ENCODE measurements around the gene LRP11.
"Not testable (repeated sequence)": the region's sequence is repeated elsewhere in the genome, so short reads cannot be mapped to it uniquely, and the experiment has no call there.

LRP11 gene

DNA sequence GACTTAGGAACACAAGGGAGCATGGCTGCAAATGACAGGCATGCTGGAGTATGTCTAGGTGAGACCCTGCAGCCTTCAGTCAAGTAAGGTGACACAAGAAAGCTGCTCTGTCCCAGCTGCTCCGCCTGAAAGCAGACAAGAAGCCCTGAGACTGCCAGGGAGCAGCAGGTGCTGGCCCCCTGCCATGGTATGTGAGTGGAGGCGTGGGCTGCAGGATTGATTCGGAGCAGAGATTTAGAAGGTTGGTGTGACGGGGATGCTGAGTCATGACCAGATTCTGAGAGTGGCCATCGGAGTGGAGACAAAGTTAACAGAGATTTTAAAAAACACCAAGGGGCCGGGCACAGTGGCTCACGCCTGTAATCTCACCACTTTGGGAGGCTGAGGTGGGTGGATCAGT lies 17.8 kb downstream of the LRP11 start:
- no peak for DNase-seq

DNA sequence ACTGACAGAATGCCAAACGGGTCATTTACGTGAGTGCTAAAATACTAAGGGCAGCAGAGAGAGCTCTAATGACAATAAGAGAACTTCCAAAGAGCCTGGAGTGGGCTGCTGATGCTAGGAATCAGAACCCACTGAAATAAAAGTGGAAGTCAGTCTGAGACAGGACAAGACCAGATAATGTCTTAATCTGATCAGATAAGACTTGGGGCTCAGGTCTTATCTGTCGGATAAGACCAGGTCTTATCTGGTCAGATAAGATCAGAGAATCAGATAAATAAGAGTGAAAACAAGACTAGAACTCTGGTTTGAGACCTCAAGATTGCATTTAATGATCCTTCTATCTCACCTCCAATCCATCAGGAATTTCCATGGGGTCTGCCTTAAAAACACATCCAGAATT lies 18.6 kb downstream of the LRP11 start:
- no peak for DNase-seq

DNA sequence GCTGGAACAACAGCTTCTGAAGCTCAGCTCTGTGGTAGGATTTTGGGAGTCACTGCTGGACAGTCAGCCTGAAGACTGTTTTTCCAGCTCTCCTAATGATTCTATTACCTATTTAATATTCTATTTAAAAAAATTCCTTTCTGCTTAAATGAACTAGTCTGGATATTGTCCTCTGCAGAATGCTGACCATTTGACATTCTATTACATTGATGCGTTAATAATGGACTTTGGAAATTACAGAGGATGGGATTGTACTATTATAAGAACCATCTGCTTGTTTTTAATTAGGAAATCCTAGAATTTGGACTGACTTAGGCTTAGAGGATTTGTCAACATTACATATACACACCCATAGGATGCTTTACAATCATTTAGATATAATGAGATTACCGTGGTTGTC lies 19.7 kb downstream of the LRP11 start:
- no peak for DNase-seq

DNA sequence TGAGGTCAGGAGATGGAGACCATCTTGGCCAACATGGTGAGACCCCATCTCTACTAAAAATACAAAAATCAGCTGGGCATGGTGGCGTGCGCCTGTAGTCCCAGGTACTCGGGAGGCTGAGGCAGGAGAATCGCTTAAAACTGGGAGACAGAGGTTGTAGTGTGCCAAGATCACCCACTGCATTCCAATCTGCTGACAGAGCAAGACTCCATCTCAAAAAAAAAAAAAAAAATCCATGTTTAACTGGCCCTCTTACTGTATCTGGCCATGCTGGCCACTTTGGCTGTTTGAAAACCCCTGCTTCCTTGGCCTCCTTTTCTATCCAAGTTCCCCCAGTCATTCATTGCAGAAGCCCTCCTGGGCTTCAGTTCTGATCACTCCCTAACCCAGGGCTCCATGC lies 20.1 kb downstream of the LRP11 start:
- not testable (repeated sequence) for DNase-seq

DNA sequence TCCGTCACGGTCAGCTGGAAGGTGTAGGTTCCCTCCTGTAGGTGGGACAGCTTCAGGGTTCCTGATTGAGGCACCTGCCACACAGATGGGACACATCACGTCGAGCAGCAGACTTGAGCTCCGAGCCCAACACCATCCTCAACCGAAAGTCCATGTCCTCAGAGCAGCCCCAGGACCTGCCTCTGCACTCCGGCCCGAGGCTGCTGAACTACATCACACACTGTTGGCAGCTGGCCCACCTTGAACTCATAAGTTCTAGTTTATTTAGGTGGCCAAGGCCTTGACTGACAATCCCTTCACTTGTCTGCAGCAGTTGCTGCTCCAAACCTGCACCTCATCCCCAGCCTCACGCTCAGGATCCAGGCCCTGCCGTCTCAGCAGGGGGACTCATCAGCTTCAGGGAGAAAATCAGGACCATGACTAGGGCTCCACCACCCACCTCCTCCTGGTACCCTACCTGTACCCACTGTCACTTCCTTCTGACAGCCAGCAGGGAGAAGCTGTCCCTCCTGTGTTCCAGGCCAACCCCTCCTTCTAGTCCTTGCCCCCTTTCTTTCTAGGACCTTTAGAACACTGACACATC lies 21.0 kb downstream of the LRP11 start:
- no peak for DNase-seq

DNA sequence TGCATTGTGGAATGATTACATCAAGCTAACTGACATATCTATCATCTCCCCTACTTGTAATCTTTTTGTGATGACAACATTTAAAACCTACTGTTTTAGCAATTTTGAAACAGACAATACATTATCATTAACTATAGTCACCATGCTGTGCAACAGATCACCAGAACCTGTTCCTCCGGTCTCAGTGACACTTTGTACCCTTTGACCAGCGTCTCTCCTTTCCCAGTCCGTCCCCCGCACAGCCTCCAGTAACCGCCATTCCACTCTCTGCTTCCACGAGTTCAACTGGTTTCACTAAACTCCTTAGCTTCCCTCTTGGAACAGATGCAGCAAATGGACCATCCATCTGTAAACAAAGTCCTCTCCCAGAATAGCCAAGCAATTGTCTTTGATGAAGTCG lies 21.8 kb downstream of the LRP11 start:
- DNase-seq: no peak

DNA sequence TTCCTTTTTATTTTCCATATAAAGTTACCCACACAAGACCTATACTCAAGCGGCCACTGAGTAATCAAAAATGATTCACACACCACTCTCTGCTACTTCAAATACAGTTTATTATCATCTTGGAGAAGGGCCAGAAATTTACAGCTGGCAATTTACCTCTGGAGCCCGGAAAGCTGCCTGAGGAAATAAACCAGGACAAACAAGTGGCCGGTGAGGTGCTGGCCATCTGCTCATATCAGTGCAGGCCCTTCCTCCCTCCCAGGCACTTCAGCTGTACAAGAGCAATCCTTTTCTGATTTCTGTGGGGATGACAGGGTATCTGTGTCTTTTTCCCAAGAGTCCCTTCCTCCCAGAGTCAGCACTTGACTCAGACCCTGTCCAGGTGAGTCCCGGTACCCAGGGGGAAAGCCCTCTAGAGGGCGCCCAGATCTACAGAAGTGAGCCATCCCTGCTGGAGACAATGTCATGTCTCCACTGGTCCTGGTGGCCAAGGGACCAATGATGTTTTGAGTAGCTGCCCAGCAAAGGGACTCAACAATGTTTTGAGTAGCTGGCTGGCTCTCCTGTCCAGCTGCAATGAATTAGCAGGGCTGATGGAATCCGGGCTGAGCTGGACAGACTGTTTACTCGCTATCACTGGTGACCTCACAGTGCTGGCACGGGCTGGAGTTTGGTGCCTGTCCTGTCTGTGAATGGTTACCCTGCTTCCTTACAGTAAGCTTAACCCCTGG lies 23.6 kb downstream of the LRP11 start:
- peak; percentile 16 for DNase-seq

DNA sequence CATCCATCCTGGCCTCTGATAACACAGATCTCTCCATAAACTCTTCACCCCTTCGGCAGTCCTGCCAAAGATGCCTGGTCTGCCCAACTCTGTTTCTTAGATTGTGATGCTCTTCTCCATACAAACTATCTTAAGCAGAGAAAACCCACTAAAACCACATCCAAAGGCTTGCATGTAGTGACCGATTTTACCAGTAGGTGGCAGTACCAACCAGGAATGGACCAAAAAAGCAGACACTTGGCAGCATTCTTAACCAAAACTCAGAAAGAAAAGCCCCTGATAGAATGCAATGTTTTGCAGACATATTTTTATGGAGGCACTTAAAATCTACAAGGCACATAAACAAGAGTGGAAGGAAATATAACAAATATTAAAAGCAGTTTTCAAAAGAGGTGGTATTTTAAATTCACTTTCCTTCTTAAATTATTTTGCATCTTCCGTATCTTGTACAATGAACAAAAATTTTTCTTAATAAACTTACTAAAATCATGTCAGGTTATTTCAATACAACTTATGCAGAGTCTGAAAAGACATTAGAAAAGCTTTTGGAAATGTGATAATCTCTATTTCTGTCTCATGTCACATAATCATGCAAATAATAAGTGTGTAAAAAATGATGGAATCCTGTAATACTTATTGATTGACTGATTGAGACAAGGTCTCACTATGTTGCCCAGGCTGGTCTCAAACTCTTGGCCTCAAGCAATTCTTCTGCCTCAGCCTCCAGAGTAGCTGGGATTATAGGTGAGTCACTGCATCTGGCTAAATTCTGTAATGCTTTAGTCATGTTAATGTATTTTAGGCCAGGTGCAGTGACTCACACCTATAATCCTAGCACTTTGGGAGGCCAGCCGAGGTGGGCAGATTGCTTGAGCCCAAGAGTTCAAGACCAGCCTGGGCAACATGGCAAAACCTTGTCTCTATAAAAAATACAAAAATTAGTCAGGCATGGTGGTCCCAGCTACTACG lies 29.4 kb downstream of the LRP11 start:
- peak; percentile 51 for DNase-seq

DNA sequence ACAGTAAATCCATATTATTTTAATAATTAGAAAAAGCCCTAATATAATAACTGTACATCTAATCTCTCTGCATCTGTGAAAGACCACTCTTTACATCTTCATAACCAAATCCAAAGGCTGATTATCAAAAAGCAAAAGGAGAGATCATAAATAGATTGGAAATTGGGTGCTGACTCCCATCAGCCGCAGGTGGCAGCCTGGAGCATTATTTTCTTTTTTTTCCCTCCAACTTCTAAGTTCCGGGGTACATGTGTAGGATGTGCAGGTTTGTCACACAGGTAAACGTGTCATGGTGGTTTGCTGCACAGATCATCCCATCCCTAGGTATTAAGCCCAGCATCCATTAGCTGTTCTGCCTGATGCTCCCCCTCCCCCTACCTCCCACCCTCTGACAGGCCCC lies 30.5 kb downstream of the LRP11 start:
- DNase-seq: no peak

DNA sequence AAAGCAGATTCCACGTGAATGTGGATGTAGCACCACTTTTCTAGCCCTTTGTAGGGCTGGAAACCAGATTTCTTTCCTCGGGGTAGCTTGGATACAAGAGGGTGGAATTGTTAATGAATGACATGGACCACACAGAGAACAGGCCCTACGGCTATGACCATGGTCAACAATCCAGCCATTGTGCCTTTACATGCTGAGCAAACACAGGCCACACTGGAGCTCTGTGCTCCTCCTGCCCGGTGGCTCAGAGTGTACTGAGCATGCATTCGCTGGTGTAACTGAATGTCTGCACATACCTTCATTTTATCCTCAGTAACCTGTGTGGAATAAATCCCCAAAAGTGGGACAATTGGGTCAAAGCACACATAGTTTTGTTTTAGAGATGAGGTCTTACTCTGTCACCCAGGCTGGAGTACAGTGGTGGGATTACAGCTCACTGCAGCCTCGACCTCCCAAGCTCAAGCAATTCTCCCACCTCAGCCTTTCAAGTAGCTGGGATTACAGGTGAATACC lies 32.8 kb downstream of the LRP11 start:
- no peak for DNase-seq

DNA sequence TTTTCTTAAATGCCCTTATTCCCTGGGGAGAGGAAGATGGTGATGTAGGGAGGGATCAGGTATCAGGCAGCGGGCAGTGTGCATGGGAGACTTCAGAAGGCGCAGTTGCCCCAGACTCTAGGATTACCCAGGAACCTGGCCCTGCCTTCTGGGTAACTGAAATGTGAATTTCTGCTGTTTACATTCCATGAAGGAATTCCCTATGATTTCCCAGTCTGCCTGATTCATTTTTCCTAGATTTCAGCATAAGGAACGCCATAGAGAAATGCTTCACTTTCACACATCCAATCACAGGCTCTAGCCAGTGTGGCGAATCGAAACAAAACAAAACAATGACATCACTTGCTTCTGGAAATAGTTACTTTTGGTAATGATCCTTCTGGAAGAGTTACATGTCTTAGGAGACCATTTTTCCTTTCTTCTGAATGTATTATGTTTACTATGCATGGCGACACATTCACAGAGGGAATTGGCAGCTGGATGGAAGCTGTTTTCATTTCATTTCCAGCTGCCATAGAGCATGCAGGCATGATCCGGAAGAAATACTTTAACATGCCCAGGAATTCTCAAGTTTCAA lies 33.3 kb downstream of the LRP11 start:
- DNase-seq: no peak

DNA sequence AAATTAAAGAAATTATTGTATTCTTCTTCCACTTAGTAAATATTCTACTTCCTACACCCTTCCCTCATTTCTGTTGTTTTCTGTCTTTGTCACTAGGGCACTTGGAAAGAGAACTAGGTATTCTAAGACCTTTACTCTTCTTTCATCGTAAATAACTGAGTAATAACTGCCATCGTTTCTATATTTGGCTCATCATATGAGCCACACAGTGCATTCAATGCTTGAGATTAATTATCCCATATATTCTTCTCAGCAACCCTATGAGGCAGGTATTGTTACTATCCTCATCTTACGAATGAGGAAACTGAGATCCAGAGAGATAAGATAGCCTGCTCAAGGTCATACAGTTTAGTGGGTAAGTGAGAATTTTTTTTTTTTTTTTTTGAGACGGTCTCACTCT lies 38.9 kb downstream of the LRP11 start:
- no peak for DNase-seq

DNA sequence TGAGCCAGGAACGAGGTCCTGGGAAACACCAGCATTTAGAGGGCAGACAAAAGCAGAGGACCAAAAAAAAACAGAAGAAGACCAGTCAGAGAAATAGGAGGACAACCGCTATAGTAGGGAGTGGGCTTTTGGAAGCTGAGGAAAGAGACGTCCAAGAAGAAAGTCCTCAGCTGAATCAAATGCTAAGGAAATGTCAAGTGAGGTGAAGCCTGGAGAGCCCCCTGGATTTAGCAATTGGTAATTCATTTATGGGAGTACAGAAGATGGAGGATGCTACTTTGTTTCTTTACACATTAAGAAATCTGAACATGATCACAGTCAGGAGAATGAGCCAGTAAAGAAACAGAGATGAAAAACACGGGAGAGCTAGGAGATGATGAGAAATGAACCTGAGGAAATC lies 41.1 kb downstream of the LRP11 start:
- DNase-seq: no peak

DNA sequence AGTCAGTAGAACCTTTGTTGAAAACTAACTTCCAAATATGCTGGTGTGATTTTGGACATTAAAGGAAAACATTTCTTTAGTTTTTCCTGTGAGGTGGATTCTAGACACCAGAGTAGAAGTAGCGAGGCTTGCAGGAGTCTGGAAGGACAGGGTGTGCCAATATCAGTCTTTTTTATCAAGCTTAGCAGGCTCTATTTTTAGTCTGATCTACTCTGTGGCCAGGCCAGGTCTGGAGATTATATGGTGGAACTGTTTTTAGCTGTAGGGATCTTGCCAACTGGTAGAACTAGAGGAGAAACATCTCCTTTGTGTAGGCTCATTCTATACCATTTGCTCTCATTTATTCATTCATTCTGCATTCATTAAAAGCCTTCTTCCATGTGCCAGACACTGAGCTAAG lies 42.7 kb downstream of the LRP11 start:
- no peak for DNase-seq

DNA sequence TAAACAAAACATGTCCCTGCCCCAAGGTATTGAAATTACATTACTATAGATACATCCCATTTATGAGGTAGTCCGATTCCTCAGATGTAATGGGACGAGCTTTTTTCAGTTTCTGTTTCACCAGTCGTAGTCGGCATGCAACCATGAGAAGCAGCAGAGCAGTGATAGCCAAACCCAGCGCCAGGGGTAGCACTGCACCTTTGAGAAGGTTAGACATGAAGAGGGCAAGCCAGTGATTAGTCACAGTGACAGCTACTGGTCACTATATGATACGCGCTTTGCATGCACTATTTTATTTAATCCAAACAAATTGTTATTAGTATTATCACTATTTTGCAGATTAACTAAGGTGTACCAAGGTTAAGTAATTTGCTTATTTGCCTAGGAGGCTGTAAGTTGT lies 43.7 kb downstream of the LRP11 start:
- DNase-seq: no peak

DNA sequence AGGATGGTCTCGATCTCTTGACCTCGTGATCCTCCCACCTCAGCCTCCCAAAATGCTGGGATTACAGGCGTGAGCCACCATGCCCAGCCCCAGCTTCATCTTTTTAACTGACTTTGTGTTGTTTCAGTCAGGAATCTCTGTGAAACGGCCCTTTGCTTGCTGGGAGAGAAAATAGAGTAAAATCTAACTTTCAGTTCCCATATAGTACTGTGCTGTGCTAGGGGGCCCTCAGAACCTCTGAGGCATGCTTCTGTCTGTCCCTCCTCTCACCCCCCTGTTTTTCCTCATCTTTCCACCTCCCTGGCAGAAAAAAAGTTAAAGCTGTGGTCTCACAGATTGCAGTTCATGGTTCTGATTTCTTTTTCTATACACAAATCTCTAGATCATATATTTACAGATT lies 48.4 kb downstream of the LRP11 start:
- DNase-seq: peak; percentile 23

DNA sequence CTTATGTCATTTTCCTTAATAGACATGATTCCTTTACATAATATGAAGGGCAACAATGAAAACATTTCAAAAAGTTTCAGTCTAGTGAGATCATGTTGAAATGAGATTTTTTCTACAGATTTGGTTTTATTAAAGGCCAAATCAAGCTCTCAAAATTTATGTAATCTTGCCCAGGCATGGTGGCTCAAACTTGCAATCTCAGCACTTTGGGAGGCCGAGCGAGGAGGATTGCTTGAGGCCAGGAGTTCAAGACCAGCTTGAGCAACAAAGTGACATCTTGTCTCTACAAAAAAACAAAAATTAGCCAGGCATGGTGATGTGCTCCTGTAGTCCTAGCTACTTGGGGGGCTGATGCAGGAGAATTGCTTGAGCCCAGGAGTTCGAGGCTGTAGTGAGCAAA lies 50.8 kb downstream of the LRP11 start:
- no peak for DNase-seq

DNA sequence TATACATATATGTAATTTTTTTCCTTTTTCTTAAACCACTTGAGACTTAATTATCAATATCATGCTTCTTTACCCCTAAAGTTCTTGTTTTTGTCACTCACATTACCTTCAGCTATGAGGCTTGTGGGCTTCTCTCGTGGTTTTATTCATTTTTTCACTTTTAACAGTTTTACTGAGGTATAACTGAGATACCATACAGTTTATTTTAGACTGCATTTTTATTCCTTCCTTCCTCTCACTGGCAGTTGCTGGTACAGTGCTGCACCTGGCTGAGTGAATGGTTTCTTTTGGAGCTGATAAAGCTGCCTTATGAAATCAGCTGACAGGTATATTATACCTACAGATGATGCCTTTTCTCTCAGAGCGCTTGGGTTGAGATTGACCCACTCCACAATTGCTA lies 54.4 kb downstream of the LRP11 start:
- DNase-seq: no peak

DNA sequence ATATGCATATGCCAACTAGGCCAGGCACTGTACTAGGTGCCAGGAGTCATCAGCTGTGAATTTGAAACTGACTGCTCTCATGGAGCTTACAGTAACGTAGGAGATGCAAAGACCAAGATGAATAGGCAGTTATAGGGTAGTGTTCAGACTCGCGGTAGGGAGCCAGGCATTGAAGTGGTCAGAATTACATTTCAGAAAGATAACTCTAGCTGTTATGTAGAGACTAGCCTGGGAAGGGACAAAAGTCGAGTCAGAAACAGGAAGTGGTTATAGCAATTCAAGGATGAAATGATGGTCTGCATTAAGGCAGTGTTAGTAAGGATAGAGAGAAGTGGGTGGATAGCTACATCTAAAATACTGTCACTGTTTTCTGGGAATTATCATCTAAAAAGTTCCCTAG lies 58.0 kb downstream of the LRP11 start:
- DNase-seq: peak; percentile 64

DNA sequence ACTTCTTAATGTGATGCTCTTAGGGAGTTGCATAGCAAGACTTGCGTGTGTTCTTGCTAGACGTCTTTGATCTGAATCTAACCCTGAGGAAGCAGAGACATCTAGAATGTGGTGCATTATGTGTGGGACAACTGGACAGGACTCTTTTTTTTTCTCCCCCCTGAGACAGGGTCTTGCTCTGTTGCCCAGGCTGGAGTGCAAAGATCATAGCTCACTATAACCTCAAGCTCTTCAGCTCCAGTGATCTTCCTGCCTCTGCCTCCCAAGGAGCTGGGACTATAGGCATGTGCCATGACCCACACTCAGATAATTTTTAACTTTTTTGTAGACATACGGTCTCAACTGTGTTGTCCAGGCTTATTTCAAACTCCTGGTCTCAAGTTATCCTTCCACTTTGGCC lies 80.6 kb downstream of the LRP11 start:
- no peak for DNase-seq

DNA sequence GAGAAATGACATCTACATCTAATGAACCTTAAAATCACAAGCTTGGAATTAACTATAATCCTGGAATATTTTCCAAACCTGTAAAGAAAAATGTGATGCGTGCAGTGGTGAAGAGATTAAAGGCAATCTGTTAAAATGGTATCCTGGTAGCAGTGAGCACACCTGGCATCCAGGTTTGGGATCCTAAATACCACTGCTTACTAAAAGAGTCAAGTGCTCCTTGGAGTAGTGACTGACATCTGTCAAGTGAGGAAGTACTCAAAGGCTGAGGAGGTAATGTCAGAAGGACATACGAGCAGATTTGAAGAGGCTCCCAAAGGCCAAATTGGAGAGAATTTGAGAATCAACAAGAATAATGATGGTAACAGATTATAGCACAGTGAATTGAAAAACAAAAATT lies 81.8 kb downstream of the LRP11 start:
- DNase-seq: no peak

DNA sequence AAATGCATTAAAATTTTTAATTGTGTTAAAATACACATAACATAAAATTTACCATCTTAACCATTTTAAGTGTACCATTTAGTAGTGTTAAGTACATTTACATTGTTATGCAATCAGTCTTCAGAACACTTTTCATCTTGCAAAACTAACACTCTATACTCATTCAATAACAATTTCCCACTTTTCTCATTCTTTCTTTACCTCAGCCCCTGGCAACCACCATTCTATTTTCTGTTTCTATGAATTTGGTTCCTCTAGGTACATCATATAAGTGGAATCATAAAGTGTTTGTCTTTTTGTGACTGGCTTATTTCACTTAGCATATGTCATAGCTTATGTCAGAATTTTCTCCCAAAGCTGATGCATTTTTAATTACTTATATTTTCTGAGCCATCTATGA lies 82.4 kb downstream of the LRP11 start:
- DNase-seq: no peak

DNA sequence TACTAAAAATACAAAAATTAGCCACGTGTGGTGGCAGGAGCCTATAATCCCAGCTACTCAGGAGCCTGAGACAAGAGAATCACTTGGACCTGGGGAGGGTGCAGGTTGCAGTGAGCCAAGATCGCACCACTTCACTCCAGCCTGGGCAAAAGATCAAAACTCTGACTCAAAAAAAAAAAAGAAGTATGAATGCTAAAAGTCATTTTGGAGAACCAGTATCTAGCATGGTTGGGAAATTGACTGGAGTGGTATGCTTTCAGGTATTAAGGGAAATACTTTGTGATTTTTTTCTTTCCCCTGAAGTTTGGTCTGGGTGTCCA lies 84.6 kb downstream of the LRP11 start:
- no peak for DNase-seq

DNA sequence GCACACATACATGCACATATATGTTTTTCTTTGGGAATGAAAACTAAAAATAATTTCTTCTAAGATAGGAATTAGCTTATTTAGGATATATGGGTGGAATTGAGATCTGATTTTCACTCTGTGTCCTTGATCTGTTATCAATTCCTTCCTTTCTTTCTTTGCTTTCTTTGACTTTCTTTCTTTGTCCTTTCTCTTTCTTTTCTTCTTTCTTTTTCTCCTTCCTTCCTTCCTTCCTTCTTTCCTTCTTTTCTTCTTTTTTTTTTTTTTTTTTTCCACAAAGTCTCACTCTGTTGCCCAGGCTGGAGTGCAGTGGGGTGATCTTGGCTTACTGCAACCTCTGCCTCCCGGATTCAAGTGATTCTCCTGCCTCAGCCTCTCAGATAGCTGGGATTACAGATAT lies 86.5 kb downstream of the LRP11 start:
- DNase-seq: no peak

All from MV-4-11 (cell line).